Fibroblast of villous mesenchyme (primary cell): Measurements from ENCODE around the gene RBMS3. TPM values are rescaled to one million over a fixed set of nuclear protein-coding genes. Genes with fewer than 3 reads are reported as not detected.

Experiments used
- DNase-seq: peaks from one replicate; pipeline ENCODE4 v3.0.0-alpha.2; 2010; ENCODE audit warnings: low read depth
- H3K4me3 ChIP-seq: 2 replicates; pipeline ENCODE4 v1.5.1; 2011; ENCODE audit warnings: low read depth, mild to moderate bottlenecking, low read length
- total RNA-seq: library from RNA; depleted of rRNA; stranded (reverse); fragments of >200 nt; gene quantifications from 2 replicates; pipeline ENCODE4 v1.2.3, GENCODE V29; 2012
- TF ChIP-seq, protein P1 (sequence below): IDR thresholded peaks from 2 replicates; pipeline ENCODE4 v1.5.1; 2012; ENCODE audit warnings: low read depth, mild to moderate bottlenecking, low read length; ENCODE audit not compliant: insufficient read depth

Gene RBMS3
- total RNA-seq, 1 donor, result 85.9 TPM

DNA sequence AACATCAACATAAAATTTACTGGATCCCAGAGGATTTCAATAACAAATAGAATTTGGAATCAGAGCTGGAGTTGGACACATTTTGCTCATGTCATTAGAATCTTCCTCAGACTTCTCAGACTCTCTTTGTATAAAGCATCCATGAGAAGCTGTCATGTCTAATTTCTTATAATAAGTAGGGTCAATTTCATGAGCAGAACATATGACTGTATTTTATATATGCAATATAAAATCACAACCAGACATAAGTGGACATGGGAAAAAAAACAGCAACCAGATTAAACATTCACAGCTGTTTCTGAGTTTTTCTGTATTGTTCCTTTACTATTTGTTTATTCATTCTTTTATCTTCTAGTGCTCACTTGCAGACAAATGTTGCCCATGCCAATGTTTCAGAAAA is 325.5 kb downstream of the RBMS3 start:
- TF ChIP-seq, protein P1, sequence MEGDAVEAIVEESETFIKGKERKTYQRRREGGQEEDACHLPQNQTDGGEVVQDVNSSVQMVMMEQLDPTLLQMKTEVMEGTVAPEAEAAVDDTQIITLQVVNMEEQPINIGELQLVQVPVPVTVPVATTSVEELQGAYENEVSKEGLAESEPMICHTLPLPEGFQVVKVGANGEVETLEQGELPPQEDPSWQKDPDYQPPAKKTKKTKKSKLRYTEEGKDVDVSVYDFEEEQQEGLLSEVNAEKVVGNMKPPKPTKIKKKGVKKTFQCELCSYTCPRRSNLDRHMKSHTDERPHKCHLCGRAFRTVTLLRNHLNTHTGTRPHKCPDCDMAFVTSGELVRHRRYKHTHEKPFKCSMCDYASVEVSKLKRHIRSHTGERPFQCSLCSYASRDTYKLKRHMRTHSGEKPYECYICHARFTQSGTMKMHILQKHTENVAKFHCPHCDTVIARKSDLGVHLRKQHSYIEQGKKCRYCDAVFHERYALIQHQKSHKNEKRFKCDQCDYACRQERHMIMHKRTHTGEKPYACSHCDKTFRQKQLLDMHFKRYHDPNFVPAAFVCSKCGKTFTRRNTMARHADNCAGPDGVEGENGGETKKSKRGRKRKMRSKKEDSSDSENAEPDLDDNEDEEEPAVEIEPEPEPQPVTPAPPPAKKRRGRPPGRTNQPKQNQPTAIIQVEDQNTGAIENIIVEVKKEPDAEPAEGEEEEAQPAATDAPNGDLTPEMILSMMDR, result no peak
- DNase-seq, result no peak
- H3K4me3 ChIP-seq, result no peak overlapping the region

DNA sequence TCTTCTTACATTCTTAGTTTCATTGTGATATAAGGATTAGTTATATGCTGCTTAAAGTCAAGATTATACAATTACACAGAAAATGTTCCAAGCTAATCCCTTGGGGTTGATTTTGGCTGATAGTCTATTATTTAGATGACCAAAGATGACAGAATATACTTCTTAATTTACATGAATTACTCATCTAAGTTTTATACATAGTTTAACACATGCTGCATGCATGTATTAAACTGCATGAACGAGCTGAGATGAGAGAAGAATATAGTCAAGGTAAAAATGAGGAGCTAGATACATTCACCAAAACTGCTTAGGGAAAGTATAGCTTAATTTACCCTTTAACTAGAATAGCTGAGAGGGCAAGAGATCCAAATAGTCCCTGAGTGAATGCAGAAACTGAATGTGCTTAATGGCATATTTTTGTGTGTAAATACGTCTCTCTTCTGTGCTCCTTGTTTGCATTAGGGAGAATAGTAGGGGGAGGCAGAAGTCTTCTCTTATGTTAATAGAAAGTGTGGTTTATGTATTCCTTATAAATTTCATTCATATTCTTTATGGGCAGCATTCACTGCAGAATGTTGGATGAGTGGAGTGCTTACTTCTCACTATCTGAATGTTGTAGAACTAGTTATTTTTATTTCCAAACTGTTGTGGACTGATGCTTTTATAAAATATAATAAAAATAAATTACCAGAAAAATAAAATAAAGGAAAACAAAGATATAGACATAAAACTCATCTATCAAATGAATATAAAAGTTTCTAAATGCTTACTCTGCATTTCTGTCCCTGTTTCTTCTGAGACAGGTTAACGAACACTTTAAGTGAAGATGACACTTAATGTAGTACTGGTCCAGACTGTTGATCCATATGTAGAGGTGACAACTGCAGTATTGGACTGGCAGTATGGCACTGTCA is 327.8 kb downstream of the RBMS3 start:
- H3K4me3 ChIP-seq, result no peak overlapping the region
- TF ChIP-seq, protein P1, result no peak
- DNase-seq, result no peak

DNA sequence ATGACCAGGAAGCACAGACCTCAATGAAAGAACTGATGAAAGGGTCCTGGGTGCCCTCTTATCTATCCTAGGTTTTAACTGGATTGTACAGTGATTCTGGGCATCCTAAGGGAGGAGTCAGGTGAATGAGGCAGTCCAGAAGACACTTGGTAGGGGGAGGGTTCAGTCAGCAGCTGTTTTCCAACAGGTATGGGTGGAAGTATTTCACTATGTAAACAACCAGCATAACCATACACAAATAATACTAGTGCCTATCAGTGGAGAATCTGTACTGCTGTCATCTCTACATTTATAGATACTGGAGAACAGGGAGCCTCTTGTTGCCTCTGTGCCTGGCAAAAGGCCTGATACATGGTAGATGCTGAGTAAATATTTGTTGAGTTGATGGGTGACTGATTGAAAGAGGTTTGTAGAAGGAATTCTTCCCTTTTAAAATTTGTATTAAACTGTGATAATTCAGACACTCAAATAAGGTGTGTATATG is 328.5 kb downstream of the RBMS3 start:
- TF ChIP-seq, protein P1, result no peak
- no peak overlapping the region for H3K4me3 ChIP-seq
- DNase-seq, result no peak

DNA sequence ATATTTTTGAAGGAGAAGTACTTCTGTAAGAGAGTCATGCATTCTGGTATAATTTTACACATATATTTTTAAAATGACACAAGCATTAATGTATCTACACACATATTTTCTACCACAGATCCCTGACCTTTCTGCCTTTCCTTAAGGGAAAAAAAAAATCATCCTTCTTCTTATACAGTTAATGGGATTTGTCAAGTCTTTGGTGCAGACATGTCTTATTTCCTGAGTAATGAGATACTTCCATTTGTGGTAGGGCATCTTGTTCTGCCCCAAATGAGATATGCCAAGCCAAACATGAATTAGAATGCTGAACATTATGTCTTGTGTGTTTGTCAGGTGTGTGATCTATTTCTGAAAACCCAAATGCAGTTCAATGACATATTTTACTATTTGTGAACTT is 329.9 kb downstream of the RBMS3 start:
- no peak for DNase-seq
- no peak overlapping the region for H3K4me3 ChIP-seq
- TF ChIP-seq, protein P1, result no peak

DNA sequence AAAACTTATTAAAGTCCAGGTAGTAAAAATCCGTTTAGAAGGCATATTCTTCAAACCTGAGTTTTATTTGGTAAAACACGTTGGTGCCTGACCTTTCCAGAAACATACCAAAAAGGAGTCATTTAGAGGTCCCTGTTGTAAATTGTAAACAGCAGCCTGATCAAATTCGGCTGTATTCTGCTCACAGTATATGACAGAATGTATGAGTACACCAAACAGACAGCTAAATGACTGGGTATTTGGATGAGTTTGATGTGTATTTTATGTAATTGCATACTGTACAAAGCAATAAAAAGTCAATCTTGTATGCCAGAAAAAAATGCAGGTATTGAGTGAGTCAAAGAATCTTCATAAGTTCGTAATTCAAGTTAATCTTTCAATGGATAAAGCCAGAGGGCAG is 330.4 kb downstream of the RBMS3 start:
- H3K4me3 ChIP-seq, result no peak overlapping the region
- no peak for DNase-seq
- TF ChIP-seq, protein P1, result no peak

DNA sequence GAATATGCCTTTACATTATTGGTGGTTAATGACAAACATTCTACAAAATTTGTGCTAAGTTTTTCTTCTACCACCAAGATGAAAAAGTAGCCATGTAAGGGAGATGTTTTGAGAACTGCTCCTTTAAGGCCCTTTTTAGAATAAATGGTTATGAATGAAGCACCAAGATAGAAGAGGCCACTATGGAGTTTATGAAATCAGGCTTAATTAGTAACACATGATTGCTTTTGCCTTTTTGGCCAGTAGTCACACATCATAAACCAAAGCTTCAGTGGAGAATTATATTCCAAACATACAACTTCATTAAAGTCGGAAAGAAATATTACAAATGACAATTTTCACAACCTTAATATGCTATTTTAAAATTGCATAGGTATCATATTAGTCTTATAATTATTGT is 331.7 kb downstream of the RBMS3 start:
- no peak for DNase-seq
- H3K4me3 ChIP-seq, result no peak overlapping the region
- TF ChIP-seq, protein P1, result no peak
